OCI-LY7 (cell line): ENCODE measurements around the gene SGO2. TPM values are rescaled to one million over a fixed set of nuclear protein-coding genes. Genes with fewer than 3 reads are reported as not detected.

Source experiments
- BruUV-seq: library from RNA; stranded (reverse); fragments of 400-500 nt; replicated peaks from 2 replicates; lab custom pipeline; 2021; lab: Mats Ljungman, UMichigan
- CTCF ChIA-PET: fragments of 300-600 bp; sonication (Branson Sonifier 250); formaldehyde crosslinking; loops from one replicate; lab custom pipeline; 2022; ENCODE audit warnings: antibody characterized with exemption; ENCODE audit not compliant: unreplicated experiment; lab: Charles Lee
- POLR2A ChIA-PET: fragments of 300-600 bp; sonication (Branson Sonifier 250); formaldehyde crosslinking; loops from one replicate; lab custom pipeline; 2022; ENCODE audit warnings: antibody characterized with exemption; lab: Charles Lee
- DNase-seq: peaks from one replicate; pipeline ENCODE4 v3.0.0-alpha.2; 2015; ENCODE audit warnings: low spot score
- H2AFZ ChIP-seq: fragments of 200-600 bp; sonication (generic), shearing (Covaris generic); 2 replicates; pipeline ENCODE4 v1.6.1; 2014; ENCODE audit warnings: mild to moderate bottlenecking, antibody characterized with exemption, low read length, moderate library complexity
- H3K27ac ChIP-seq: fragments of 200-600 bp; sonication (generic); 2 replicates; pipeline ENCODE4 v1.5.1; 2014; ENCODE audit warnings: mixed run types, low read depth, mild to moderate bottlenecking, moderate library complexity, low read length, inconsistent platforms; ENCODE audit not compliant: poor library complexity, severe bottlenecking
- H3K36me3 ChIP-seq: fragments of 200-600 bp; sonication (generic); 2 replicates; pipeline ENCODE4 v1.6.1; 2014; ENCODE audit warnings: mild to moderate bottlenecking, antibody characterized with exemption, low read length, moderate library complexity, mixed read lengths; ENCODE audit not compliant: insufficient read depth
- H3K4me1 ChIP-seq: fragments of 200-600 bp; sonication (generic); 2 replicates; pipeline ENCODE4 v1.5.1; 2014; ENCODE audit warnings: mild to moderate bottlenecking, low read length; ENCODE audit not compliant: insufficient read depth, poor library complexity, severe bottlenecking
- H3K4me2 ChIP-seq: fragments of 200-600 bp; sonication (generic); 2 replicates; pipeline ENCODE4 v1.6.1; 2014; ENCODE audit warnings: mild to moderate bottlenecking, low read length
- H3K4me3 ChIP-seq: fragments of 200-600 bp; sonication (generic); 2 replicates; pipeline ENCODE4 v1.5.1; 2014; ENCODE audit warnings: mild to moderate bottlenecking, low read depth, low read length; ENCODE audit not compliant: poor library complexity, severe bottlenecking
- H3K79me2 ChIP-seq: fragments of 200-600 bp; sonication (generic); 2 replicates; pipeline ENCODE4 v1.6.1; 2016; ENCODE audit warnings: low read depth, mild to moderate bottlenecking, low read length, moderate library complexity, mixed read lengths; ENCODE audit not compliant: insufficient read depth
- H3K9me2 ChIP-seq: fragments of 200-600 bp; sonication (generic); 2 replicates; pipeline ENCODE4 v1.6.1; 2016; ENCODE audit warnings: mild to moderate bottlenecking, low read length, mixed read lengths; ENCODE audit not compliant: insufficient read depth
- H3K9me3 ChIP-seq: fragments of 200-600 bp; sonication (generic); 2 replicates; pipeline ENCODE4 v1.6.1; 2014; ENCODE audit warnings: mild to moderate bottlenecking, mixed run types, low read length, mixed read lengths
- H4K20me1 ChIP-seq: fragments of 200-600 bp; sonication (generic); 2 replicates; pipeline ENCODE4 v1.6.1; 2014; ENCODE audit warnings: mild to moderate bottlenecking, antibody characterized with exemption, low read length, moderate library complexity, mixed read lengths; ENCODE audit not compliant: insufficient read depth
- EZH2phosphoT487 ChIP-seq: fragments of 200-600 bp; sonication (generic); IDR thresholded peaks from 2 replicates; pipeline ENCODE4 v1.6.1; 2018; ENCODE audit warnings: low read depth, borderline replicate concordance, mild to moderate bottlenecking, mixed run types, antibody characterized with exemption, low read length, moderate library complexity, mixed read lengths
- intact Hi-C: fragments of 100-400 bp; cut with micrococcal nuclease; formaldehyde crosslinking; loops from one replicate; pipeline ENCODE4 v1.10.0; 2022; ENCODE audit not compliant: unreplicated experiment
- total RNA-seq, 2 experiments: library from RNA; depleted of rRNA in 1 of 2; stranded (reverse); fragments of >200 nt in 1 of 2; shearing (Covaris generic) in 1 of 2; gene quantifications; 2 replicates each; pipeline ENCODE4 v1.2.3, GENCODE V29; 2014 to 2022
- TF ChIP-seq, protein P1 (sequence below): fragments of 200-600 bp; sonication (generic); conservative IDR thresholded peaks from 2 replicates; pipeline ENCODE4 v1.5.1; 2014; ENCODE audit warnings: mild to moderate bottlenecking, antibody characterized with exemption, low read length, moderate library complexity, mixed read lengths

SGO2 gene
- total RNA-seq, 2 experiments from 2014 or later: 29.3 to 55.3 TPM

DNA sequence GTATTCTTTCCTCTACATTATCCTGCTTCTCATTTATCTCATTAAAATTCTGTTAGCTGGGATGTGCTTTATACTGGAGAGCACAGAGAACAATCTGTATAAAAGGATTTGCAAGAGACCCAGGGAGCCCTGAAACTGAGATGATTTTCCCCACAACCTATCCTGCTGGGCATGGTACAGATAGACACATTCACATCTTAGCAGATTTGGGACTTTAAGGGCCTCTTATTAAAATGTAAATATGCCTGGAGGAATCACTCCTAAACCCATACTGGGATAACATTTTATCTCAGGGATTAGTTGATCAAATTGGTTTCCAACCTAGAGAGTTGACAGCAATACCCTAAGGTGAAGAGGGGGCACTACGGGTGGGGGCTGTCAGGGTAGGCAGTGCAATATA, 105.3 kb downstream of the SGO2 start:
- CTCF ChIA-PET: no interaction called here
- no peak for TF ChIP-seq EZH2phosphoT487
- TF ChIP-seq, protein P1, sequence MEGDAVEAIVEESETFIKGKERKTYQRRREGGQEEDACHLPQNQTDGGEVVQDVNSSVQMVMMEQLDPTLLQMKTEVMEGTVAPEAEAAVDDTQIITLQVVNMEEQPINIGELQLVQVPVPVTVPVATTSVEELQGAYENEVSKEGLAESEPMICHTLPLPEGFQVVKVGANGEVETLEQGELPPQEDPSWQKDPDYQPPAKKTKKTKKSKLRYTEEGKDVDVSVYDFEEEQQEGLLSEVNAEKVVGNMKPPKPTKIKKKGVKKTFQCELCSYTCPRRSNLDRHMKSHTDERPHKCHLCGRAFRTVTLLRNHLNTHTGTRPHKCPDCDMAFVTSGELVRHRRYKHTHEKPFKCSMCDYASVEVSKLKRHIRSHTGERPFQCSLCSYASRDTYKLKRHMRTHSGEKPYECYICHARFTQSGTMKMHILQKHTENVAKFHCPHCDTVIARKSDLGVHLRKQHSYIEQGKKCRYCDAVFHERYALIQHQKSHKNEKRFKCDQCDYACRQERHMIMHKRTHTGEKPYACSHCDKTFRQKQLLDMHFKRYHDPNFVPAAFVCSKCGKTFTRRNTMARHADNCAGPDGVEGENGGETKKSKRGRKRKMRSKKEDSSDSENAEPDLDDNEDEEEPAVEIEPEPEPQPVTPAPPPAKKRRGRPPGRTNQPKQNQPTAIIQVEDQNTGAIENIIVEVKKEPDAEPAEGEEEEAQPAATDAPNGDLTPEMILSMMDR: no peak
- BruUV-seq: no TSS peak

More for the DNA sequence above, 105.3 kb downstream of the SGO2 start:
- Histone ChIP-seq H3K4me1 (no peaks in the 10 kb centered on the region), H3K27ac (no peak overlapping the region), H3K4me2 (no peak overlapping the region), H2AFZ (no peak overlapping the region), H3K4me3 (no peak overlapping the region), H3K79me2 (no peaks in the 10 kb centered on the region), H3K9me3 (no peaks in the 10 kb centered on the region), H3K36me3 (no peaks in the 10 kb centered on the region), H3K9me2 (no peaks in the 10 kb centered on the region), H4K20me1 (no peaks in the 10 kb centered on the region)
- POLR2A ChIA-PET: interaction anchor here (0.7 kb wide), 2 partner anchors 22 to 123 kb away, joined by 3 read pairs; no protein-coding TSS in a partner anchor
- DNase-seq: no peak
- intact Hi-C loops: no loop called here

Other genes starting within 250 kb of the SGO2 start
- gene SPATS2L, start 219.5 kb upstream of the SGO2 start, total RNA-seq (2014; rRNA removed; shearing (Covaris generic)): 5.2 and 8.4 TPM in 2 replicates
- 3.1 and 6.1 TPM in 2 replicates for gene SPATS2L, start 219.5 kb upstream of the SGO2 start, total RNA-seq (2022)
- 10.9 and 12.7 TPM in 2 replicates for gene KCTD18, start 16.1 kb upstream of the SGO2 start, total RNA-seq (2014; rRNA removed; shearing (Covaris generic))
- 16.2 and 20.0 TPM in 2 replicates for gene KCTD18, start 16.1 kb upstream of the SGO2 start, total RNA-seq (2022)
- gene AOX1, start 59.8 kb downstream of the SGO2 start, total RNA-seq (2014; rRNA removed; shearing (Covaris generic)): not detected in 2 replicates
- 0.06 and 0.07 TPM in 2 replicates for gene AOX1, start 59.8 kb downstream of the SGO2 start, total RNA-seq (2022)